Measurements from ENCODE around the gene ZFY.

- TF ChIP-seq CTCF (IDR thresholded peaks at IDR 0.05), result no peak
- TF ChIP-seq POLR2A (IDR thresholded peaks at IDR 0.05), result no peak
These were observed 67.7 kb downstream of the ZFY start for GRCh38 chrY:3002680-3003515.
